GM19324 (cell line): ENCODE data around the gene RTN4R.
"Not testable (repeated sequence)": the region's sequence is repeated elsewhere in the genome, so short reads cannot be mapped to it uniquely, and the experiment has no call there.

Experiments
- ATAC-seq: cut with Tn5 transposase; IDR thresholded peaks from one replicate; pipeline ENCODE4 v1.9.1; 2021; ENCODE audit warnings: mild to moderate bottlenecking, moderate library complexity; ENCODE audit not compliant: unreplicated experiment, low FRiP score

RTN4R gene

GRCh38 chr22:20290045-20290392, 21.9 kb upstream of the RTN4R start:
- ATAC-seq, result no peak

- ATAC-seq, result not testable (repeated sequence)
Measured at GRCh38 chr22:20289182-20290044, 21.3 kb upstream of the RTN4R start.

GRCh38 chr22:20286784-20287423, 18.8 kb upstream of the RTN4R start:
- not testable (repeated sequence) for ATAC-seq

- ATAC-seq, result not testable (repeated sequence)
Measured at GRCh38 chr22:20286312-20286660, 18.2 kb upstream of the RTN4R start.

- not testable (repeated sequence) for ATAC-seq
Measured at GRCh38 chr22:20285473-20286311, 17.6 kb upstream of the RTN4R start.

GRCh38 chr22:20284471-20285086, 16.5 kb upstream of the RTN4R start:
- ATAC-seq, result no peak

GRCh38 chr22:20283674-20284066, 15.6 kb upstream of the RTN4R start:
- ATAC-seq, result no peak

GRCh38 chr22:20282901-20283673, 15.0 kb upstream of the RTN4R start:
- no peak for ATAC-seq

GRCh38 chr22:20281891-20282290, 13.8 kb upstream of the RTN4R start:
- no peak for ATAC-seq

GRCh38 chr22:20281473-20281872, 13.4 kb upstream of the RTN4R start:
- not testable (repeated sequence) for ATAC-seq

- ATAC-seq, result no peak
Measured at GRCh38 chr22:20280866-20281265, 12.7 kb upstream of the RTN4R start.

GRCh38 chr22:20280163-20280562, 12.0 kb upstream of the RTN4R start:
- not testable (repeated sequence) for ATAC-seq

- no peak for ATAC-seq
Measured at GRCh38 chr22:20279662-20280134, 11.6 kb upstream of the RTN4R start.

GRCh38 chr22:20278726-20279490, 10.8 kb upstream of the RTN4R start:
- ATAC-seq, result not testable (repeated sequence)

GRCh38 chr22:20277936-20278635, 10.0 kb upstream of the RTN4R start:
- ATAC-seq, result not testable (repeated sequence)

- no peak for ATAC-seq
Measured at GRCh38 chr22:20276468-20276867, 8.3 kb upstream of the RTN4R start.

GRCh38 chr22:20275836-20276235, 7.7 kb upstream of the RTN4R start:
- ATAC-seq, result no peak

GRCh38 chr22:20275325-20275724, 7.2 kb upstream of the RTN4R start:
- ATAC-seq, result not testable (repeated sequence)
